MG63 (cell line): ENCODE results near the gene ZNF750. TPM values are rescaled to one million over a fixed set of nuclear protein-coding genes. Genes with fewer than 3 reads are reported as not detected.
A peak's percentile ranks its signal among the peaks of the same experiment; 100 is the strongest.

ENCODE experiments used
- DNase-seq: peaks from one replicate; pipeline ENCODE4 v3.0.0-alpha.2; 2020
- H3K27me3 ChIP-seq: fragments of 250-450 bp; sonication (Bioruptor Pico); 2 replicates; pipeline ENCODE4 v1.5.1; 2020; ENCODE audit warnings: mild to moderate bottlenecking, moderate library complexity
- H3K36me3 ChIP-seq: fragments of 250-450 bp; sonication (Bioruptor Pico); 2 replicates; pipeline ENCODE4 v1.5.1; 2020; ENCODE audit warnings: mild to moderate bottlenecking, moderate library complexity
- H3K4me3 ChIP-seq: fragments of 250-450 bp; sonication (Bioruptor Pico); 2 replicates; pipeline ENCODE4 v1.5.1; 2020; ENCODE audit warnings: mild to moderate bottlenecking, moderate library complexity
- H3K9me3 ChIP-seq: fragments of 250-450 bp; sonication (Bioruptor Pico); 2 replicates; pipeline ENCODE4 v1.5.1; 2020; ENCODE audit warnings: mild to moderate bottlenecking, moderate library complexity
- total RNA-seq: library from RNA; depleted of rRNA; stranded (reverse); fragments of >200 nt; shearing (Covaris generic); gene quantifications from 2 replicates; pipeline ENCODE4 v1.2.3, GENCODE V29; 2014; ENCODE audit warnings: low replicate concordance; rRNA removed

ZNF750 gene
- total RNA-seq, result not detected in 2 replicates

- Histone ChIP-seq H3K27me3 (no peaks in the 10 kb centered on the region), H3K36me3 (peaks cover 14% of the 10 kb centered on the region), H3K4me3 (no peak within 1 kb of the TSS), H3K9me3 (no peaks in the 10 kb centered on the region)
- no peak for DNase-seq
Measured at GRCh38 chr17:82839617-82840292, at the start of gene ZNF750. ZNF750 (minus strand) TSS chr17:82840022; CDS start chr17:82832454, 7,568 bp downstream.

GRCh38 chr17:82888583-82889495 is 49.0 kb upstream of the ZNF750 start:
- Histone ChIP-seq H3K4me3 (no peak overlapping the region), H3K9me3 (no peaks in the 10 kb centered on the region), H3K27me3 (no peaks in the 10 kb centered on the region), H3K36me3 (peaks cover 15% of the 10 kb centered on the region)
- peak; percentile 40 for DNase-seq

- DNase-seq, result no peak
- Histone ChIP-seq H3K4me3 (no peak overlapping the region), H3K9me3 (no peaks in the 10 kb centered on the region), H3K36me3 (peaks cover 8% of the 10 kb centered on the region), H3K27me3 (no peaks in the 10 kb centered on the region)
Measured at GRCh38 chr17:82887255-82888164, 47.7 kb upstream of the ZNF750 start.

- no peaks in the 10 kb centered on the region for H3K9me3 ChIP-seq
- H3K27me3 ChIP-seq, result no peaks in the 10 kb centered on the region
- DNase-seq, result no peak
- no peak overlapping the region for H3K4me3 ChIP-seq
- H3K36me3 ChIP-seq, result peaks cover 7% of the 10 kb centered on the region
Measured at GRCh38 chr17:82884970-82885353, 45.1 kb upstream of the ZNF750 start.

GRCh38 chr17:82884341-82884969 is 44.6 kb upstream of the ZNF750 start:
- no peaks in the 10 kb centered on the region for H3K27me3 ChIP-seq
- H3K4me3 ChIP-seq, result no peak overlapping the region
- DNase-seq, result no peak
- peaks cover 6% of the 10 kb centered on the region; the same call in 1 of the 2 replicates for H3K36me3 ChIP-seq
- no peaks in the 10 kb centered on the region for H3K9me3 ChIP-seq

- no peaks in the 10 kb centered on the region for H3K9me3 ChIP-seq
- no peaks in the 10 kb centered on the region for H3K27me3 ChIP-seq
- no peak for DNase-seq
- H3K4me3 ChIP-seq, result no peak overlapping the region
- peaks cover 7% of the 10 kb centered on the region for H3K36me3 ChIP-seq
Measured at GRCh38 chr17:82883419-82884031, 43.7 kb upstream of the ZNF750 start.

- Histone ChIP-seq H3K9me3 (no peaks in the 10 kb centered on the region), H3K36me3 (peaks cover 9% of the 10 kb centered on the region), H3K4me3 (no peak overlapping the region), H3K27me3 (no peaks in the 10 kb centered on the region)
- no peak for DNase-seq
Measured at GRCh38 chr17:82882715-82883418, 43.0 kb upstream of the ZNF750 start.

- DNase-seq, result no peak
- Histone ChIP-seq H3K36me3 (peaks cover 6% of the 10 kb centered on the region), H3K4me3 (no peak overlapping the region), H3K9me3 (no peaks in the 10 kb centered on the region), H3K27me3 (no peaks in the 10 kb centered on the region)
Measured at GRCh38 chr17:82881900-82882714, 42.3 kb upstream of the ZNF750 start.

GRCh38 chr17:82881324-82881823 is 41.6 kb upstream of the ZNF750 start:
- DNase-seq, result no peak
- Histone ChIP-seq H3K4me3 (no peak overlapping the region), H3K36me3 (peaks cover 6% of the 10 kb centered on the region), H3K9me3 (no peaks in the 10 kb centered on the region), H3K27me3 (no peaks in the 10 kb centered on the region)

- Histone ChIP-seq H3K9me3 (no peaks in the 10 kb centered on the region), H3K36me3 (peaks cover 5% of the 10 kb centered on the region), H3K4me3 (no peak overlapping the region), H3K27me3 (no peaks in the 10 kb centered on the region)
- DNase-seq, result no peak
Measured at GRCh38 chr17:82880620-82881323, 41.0 kb upstream of the ZNF750 start.

- peaks cover 3% of the 10 kb centered on the region for H3K36me3 ChIP-seq
- no peaks in the 10 kb centered on the region for H3K9me3 ChIP-seq
- H3K4me3 ChIP-seq, result no peak overlapping the region
- DNase-seq, result no peak
- H3K27me3 ChIP-seq, result no peaks in the 10 kb centered on the region
Measured at GRCh38 chr17:82879241-82879640, 39.4 kb upstream of the ZNF750 start.

GRCh38 chr17:82878527-82878926 is 38.7 kb upstream of the ZNF750 start:
- Histone ChIP-seq H3K4me3 (no peak overlapping the region), H3K27me3 (no peaks in the 10 kb centered on the region), H3K36me3 (peaks cover 3% of the 10 kb centered on the region), H3K9me3 (no peaks in the 10 kb centered on the region)
- DNase-seq, result no peak

- no peaks in the 10 kb centered on the region for H3K9me3 ChIP-seq
- H3K36me3 ChIP-seq, result peaks cover 4% of the 10 kb centered on the region
- H3K27me3 ChIP-seq, result no peaks in the 10 kb centered on the region
- H3K4me3 ChIP-seq, result no peak overlapping the region
- DNase-seq, result peak; percentile 79
Measured at GRCh38 chr17:82876602-82877379, 37.0 kb upstream of the ZNF750 start.
